OCI-LY1 (cell line): ENCODE results near the gene NSUN6.

Experiments used
- EZH2 ChIP-seq: fragments of 200-600 bp; sonication (generic), shearing (Covaris generic); IDR thresholded peaks from 2 replicates; pipeline ENCODE4 v1.8.0; 2017; ENCODE audit warnings: borderline replicate concordance, mixed run types, mild to moderate bottlenecking, antibody characterized with exemption, low read length, moderate library complexity, mixed read lengths
- TF ChIP-seq, protein P1 (sequence below): fragments of 200-600 bp; sonication (generic), shearing (Covaris generic); IDR thresholded peaks from 2 replicates; pipeline ENCODE4 v1.5.1; 2017; ENCODE audit warnings: mild to moderate bottlenecking, antibody characterized with exemption, low read length, moderate library complexity, mixed read lengths

DNA sequence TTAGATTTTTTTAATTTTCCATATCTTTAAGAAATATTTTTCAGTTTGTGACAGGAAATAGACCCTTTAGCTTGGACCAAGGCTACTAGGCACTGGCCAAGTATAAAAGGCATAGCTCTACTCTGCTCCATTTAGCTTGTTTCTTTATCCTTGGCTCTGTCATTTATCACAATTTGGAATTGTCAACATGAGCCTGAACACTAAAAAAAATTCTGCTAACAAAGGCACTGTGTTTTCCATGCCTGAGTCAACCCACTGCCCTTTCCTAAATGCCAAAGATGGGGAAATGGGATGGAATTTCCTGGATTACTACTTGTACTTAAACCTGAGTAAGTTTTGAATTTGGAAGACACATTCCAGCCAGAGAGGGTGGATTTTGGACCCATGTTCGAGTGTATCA, 128.4 kb downstream of the NSUN6 start:
- TF ChIP-seq, protein P1, sequence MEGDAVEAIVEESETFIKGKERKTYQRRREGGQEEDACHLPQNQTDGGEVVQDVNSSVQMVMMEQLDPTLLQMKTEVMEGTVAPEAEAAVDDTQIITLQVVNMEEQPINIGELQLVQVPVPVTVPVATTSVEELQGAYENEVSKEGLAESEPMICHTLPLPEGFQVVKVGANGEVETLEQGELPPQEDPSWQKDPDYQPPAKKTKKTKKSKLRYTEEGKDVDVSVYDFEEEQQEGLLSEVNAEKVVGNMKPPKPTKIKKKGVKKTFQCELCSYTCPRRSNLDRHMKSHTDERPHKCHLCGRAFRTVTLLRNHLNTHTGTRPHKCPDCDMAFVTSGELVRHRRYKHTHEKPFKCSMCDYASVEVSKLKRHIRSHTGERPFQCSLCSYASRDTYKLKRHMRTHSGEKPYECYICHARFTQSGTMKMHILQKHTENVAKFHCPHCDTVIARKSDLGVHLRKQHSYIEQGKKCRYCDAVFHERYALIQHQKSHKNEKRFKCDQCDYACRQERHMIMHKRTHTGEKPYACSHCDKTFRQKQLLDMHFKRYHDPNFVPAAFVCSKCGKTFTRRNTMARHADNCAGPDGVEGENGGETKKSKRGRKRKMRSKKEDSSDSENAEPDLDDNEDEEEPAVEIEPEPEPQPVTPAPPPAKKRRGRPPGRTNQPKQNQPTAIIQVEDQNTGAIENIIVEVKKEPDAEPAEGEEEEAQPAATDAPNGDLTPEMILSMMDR: no peak
- TF ChIP-seq EZH2: no peak
